ENCODE data around the gene ATP6V0A1.

ATP6V0A1 gene

GRCh38 chr17:42508426-42509165 is 49.9 kb downstream of the ATP6V0A1 start:
- DNase-seq (ENCODE audit: low read depth), result no peak
- TF ChIP-seq MYC (IDR thresholded peaks at IDR 0.05; ENCODE audit: low read depth, low read length) (no peak), MAX (IDR thresholded peaks at IDR 0.05; ENCODE audit: low read depth, low read length) (no peak), POLR2A (IDR thresholded peaks at IDR 0.05; ENCODE audit: extremely low read depth, insufficient read length) (no peak), CTCF (IDR thresholded peaks at IDR 0.05; ENCODE audit: low read depth, low read length) (no peak)
- H3K4me3 ChIP-seq (ENCODE audit: low read depth, low read length), result no peak overlapping the region

- TF ChIP-seq POLR2A (IDR thresholded peaks at IDR 0.05; ENCODE audit: extremely low read depth, insufficient read length) (no peak), MYC (IDR thresholded peaks at IDR 0.05; ENCODE audit: low read depth, low read length) (no peak), CTCF (IDR thresholded peaks at IDR 0.05; ENCODE audit: low read depth, low read length) (no peak), MAX (IDR thresholded peaks at IDR 0.05; ENCODE audit: low read depth, low read length) (no peak)
- no peak for DNase-seq (ENCODE audit: low read depth)
- H3K4me3 ChIP-seq (ENCODE audit: low read depth, low read length), result no peak overlapping the region
These were observed 50.7 kb downstream of the ATP6V0A1 start for GRCh38 chr17:42509409-42509808.

- H3K4me3 ChIP-seq (ENCODE audit: low read depth, low read length), result no peak overlapping the region
- TF ChIP-seq POLR2A (IDR thresholded peaks at IDR 0.05; ENCODE audit: extremely low read depth, insufficient read length) (no peak), CTCF (IDR thresholded peaks at IDR 0.05; ENCODE audit: low read depth, low read length) (no peak), MAX (IDR thresholded peaks at IDR 0.05; ENCODE audit: low read depth, low read length) (no peak), MYC (IDR thresholded peaks at IDR 0.05; ENCODE audit: low read depth, low read length) (no peak)
- no peak for DNase-seq (ENCODE audit: low read depth)
These were observed 51.2 kb downstream of the ATP6V0A1 start for GRCh38 chr17:42509841-42510240.

GRCh38 chr17:42512246-42512645 is 53.6 kb downstream of the ATP6V0A1 start:
- H3K4me3 ChIP-seq (ENCODE audit: low read depth, low read length), result no peak overlapping the region
- no peak for DNase-seq (ENCODE audit: low read depth)
- TF ChIP-seq CTCF (IDR thresholded peaks at IDR 0.05; ENCODE audit: low read depth, low read length) (no peak), MAX (IDR thresholded peaks at IDR 0.05; ENCODE audit: low read depth, low read length) (no peak), POLR2A (IDR thresholded peaks at IDR 0.05; ENCODE audit: extremely low read depth, insufficient read length) (no peak), MYC (IDR thresholded peaks at IDR 0.05; ENCODE audit: low read depth, low read length) (no peak)

GRCh38 chr17:42512733-42513251 is 54.1 kb downstream of the ATP6V0A1 start:
- H3K4me3 ChIP-seq (ENCODE audit: low read depth, low read length), result no peak overlapping the region
- DNase-seq (ENCODE audit: low read depth), result no peak
- TF ChIP-seq MAX (IDR thresholded peaks at IDR 0.05; ENCODE audit: low read depth, low read length) (no peak), MYC (IDR thresholded peaks at IDR 0.05; ENCODE audit: low read depth, low read length) (no peak), POLR2A (IDR thresholded peaks at IDR 0.05; ENCODE audit: extremely low read depth, insufficient read length) (no peak), CTCF (IDR thresholded peaks at IDR 0.05; ENCODE audit: low read depth, low read length) (no peak)

Measured in NB4 (cell line).